IMR-90 (cell line): ENCODE results near the gene WBP2NL.

Source experiments
- CTCF ChIP-seq: conservative IDR thresholded peaks from 2 replicates; pipeline ENCODE4 v1.5.1; 2012; ENCODE audit warnings: mild to moderate bottlenecking, low read depth, low read length, improper control_type of control experiment
- POLR2A ChIP-seq: IDR thresholded peaks from 2 replicates; pipeline ENCODE4 v1.6.1; 2012; ENCODE audit warnings: mild to moderate bottlenecking, low read depth, low read length
- RFX5 ChIP-seq: IDR thresholded peaks from 2 replicates; pipeline ENCODE4 v1.8.0; 2012; ENCODE audit warnings: low read depth, mild to moderate bottlenecking, low read length, moderate library complexity

GRCh38 chr22:42068291-42068690 is 69.7 kb downstream of the WBP2NL start:
- TF ChIP-seq CTCF (no peak), POLR2A (no peak), RFX5 (no peak)
